ENCODE measurements around the gene PUS1. TPM values are rescaled to one million over a fixed set of nuclear protein-coding genes. Genes with fewer than 3 reads are reported as not detected.

Gene PUS1
- total and polyA plus RNA-seq, 8 donors = 7.6 to 35.4 (median 14.7) TPM

DNA sequence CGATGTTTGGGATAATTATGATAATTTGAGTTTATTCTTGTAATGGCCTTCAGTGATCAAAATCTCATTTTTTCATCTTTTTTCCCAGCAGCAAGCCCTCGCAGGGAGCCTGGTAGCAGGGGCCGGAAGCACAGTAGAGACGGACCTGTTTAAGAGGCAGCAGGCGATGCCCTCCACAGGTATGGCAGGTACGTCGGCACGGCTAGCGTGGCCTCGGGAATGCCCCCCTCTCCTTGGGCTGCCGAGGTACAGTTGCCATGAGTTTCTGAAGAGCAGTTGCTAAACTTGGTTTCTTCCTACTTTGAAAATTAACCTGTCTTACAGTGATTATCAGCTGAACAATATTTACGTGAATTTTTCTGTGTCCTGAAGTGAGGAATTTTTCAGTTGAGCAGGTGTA is 50.5 kb downstream of the PUS1 start:
- Histone ChIP-seq H3K27ac (no peak overlapping the region), H3K4me3 (no peak overlapping the region), H3K36me3 (peaks cover 0 to 36% (median 3%) of the 10 kb centered on the region in 3 donors), H3K9me3 (no peaks in the 10 kb centered on the region), H3K4me1 (no peaks in the 10 kb centered on the region), H3K27me3 (no peaks in the 10 kb centered on the region)
- intact Hi-C loops (cut with DNase I) = no loop called here
- no peak for DNase-seq
- WGBS, 2 donors = 86 to 88% methylated on average over 12 of the region's 12 CpGs
- no peak for FAIRE-seq
- ATAC-seq = no peak
- TF ChIP-seq, protein P1, sequence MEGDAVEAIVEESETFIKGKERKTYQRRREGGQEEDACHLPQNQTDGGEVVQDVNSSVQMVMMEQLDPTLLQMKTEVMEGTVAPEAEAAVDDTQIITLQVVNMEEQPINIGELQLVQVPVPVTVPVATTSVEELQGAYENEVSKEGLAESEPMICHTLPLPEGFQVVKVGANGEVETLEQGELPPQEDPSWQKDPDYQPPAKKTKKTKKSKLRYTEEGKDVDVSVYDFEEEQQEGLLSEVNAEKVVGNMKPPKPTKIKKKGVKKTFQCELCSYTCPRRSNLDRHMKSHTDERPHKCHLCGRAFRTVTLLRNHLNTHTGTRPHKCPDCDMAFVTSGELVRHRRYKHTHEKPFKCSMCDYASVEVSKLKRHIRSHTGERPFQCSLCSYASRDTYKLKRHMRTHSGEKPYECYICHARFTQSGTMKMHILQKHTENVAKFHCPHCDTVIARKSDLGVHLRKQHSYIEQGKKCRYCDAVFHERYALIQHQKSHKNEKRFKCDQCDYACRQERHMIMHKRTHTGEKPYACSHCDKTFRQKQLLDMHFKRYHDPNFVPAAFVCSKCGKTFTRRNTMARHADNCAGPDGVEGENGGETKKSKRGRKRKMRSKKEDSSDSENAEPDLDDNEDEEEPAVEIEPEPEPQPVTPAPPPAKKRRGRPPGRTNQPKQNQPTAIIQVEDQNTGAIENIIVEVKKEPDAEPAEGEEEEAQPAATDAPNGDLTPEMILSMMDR (IDR thresholded peaks at IDR 0.05) = no peak

DNA sequence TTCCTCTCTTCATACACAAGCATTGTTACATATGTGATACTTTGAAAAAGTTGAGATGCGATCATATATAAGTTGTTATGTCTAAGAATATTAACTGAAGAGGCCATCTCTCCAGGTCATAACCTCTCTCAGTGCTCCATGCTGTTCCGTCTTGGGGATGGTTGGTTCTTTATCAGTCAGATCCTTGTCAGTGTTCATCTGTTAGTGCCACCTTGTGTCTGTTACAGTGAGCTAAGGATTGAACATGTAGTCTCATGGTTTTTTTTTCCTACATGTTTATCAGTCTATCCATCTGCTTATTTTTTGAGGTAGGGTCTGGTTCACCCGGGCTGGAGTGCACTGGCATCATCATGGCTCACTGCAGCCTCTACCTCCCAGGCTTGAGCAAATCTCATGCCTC is 51.2 kb downstream of the PUS1 start:
- Histone ChIP-seq H3K4me3 (no peak overlapping the region), H3K4me1 (no peaks in the 10 kb centered on the region), H3K36me3 (peaks cover 0 to 37% (median 3%) of the 10 kb centered on the region in 3 donors), H3K27me3 (no peaks in the 10 kb centered on the region), H3K9me3 (no peaks in the 10 kb centered on the region), H3K27ac (no peak overlapping the region)
- WGBS, 2 donors = 89 to 91% methylated on average over 3 of the region's 3 CpGs
- no peak for ATAC-seq
- intact Hi-C loops (cut with DNase I) = no loop called here
- TF ChIP-seq, protein P1 (IDR thresholded peaks at IDR 0.05) = no peak
- FAIRE-seq = no peak
- no peak for DNase-seq

DNA sequence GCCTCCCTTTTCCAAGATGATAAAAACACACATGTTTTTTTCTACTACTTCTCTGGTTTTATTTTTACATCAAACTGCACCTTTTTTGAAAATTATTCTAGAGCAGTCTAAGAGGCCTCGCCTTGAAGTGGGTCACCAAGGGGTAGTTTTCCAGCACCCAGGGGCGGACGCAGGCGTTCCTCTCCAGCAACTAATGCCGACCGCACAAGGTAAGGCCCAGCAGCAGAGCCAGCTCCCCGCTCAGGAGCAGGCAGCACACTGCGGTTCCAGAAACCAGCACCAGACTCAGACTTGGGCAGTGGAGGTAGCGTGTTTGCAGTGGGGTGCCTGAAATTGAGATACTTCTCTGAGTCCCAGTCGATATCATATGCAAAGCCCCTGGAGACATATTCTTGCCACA is 52.3 kb downstream of the PUS1 start:
- Histone ChIP-seq H3K4me1 (no peaks in the 10 kb centered on the region), H3K27me3 (no peaks in the 10 kb centered on the region), H3K27ac (no peak overlapping the region), H3K36me3 (peaks cover 0 to 46% (median 3%) of the 10 kb centered on the region in 3 donors), H3K9me3 (no peaks in the 10 kb centered on the region), H3K4me3 (no peak overlapping the region)
- no peak for DNase-seq
- intact Hi-C loops (cut with DNase I) = no loop called here
- TF ChIP-seq, protein P1 (IDR thresholded peaks at IDR 0.05) = no peak
- WGBS, 2 donors = 96 to 97% methylated on average over 10 of the region's 10 CpGs
- no peak for ATAC-seq
- no peak for FAIRE-seq

DNA sequence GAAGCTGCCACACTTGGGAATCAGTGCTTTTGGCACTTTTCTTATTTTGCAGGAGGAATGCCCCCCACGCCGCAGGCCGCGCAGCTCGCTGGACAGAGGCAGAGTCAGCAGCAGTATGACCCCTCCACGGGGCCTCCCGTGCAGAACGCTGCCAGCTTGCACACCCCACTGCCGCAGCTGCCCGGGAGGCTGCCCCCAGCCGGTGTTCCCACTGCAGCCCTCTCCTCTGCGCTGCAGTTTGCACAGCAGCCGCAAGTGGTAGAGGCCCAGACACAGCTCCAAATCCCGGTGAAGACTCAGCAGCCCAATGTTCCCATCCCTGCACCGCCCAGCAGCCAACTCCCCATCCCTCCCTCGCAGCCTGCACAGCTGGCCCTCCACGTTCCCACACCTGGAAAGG is 53.0 kb downstream of the PUS1 start:
- H3K27me3 ChIP-seq = no peaks in the 10 kb centered on the region
- intact Hi-C loops (cut with DNase I) = no loop called here
- H3K36me3 ChIP-seq = peaks cover 0 to 53% (median 9%) of the 10 kb centered on the region in 3 donors
- FAIRE-seq = no peak
- DNase-seq = no peak
- TF ChIP-seq, protein P1 (IDR thresholded peaks at IDR 0.05) = no peak
- no peak for ATAC-seq
- no peaks in the 10 kb centered on the region for H3K9me3 ChIP-seq
- H3K4me1 ChIP-seq = no peaks in the 10 kb centered on the region
- no peak overlapping the region for H3K4me3 ChIP-seq
- 92 to 93% methylated on average over 17 of the region's 17 CpGs for WGBS, 2 donors
- no peak overlapping the region for H3K27ac ChIP-seq

DNA sequence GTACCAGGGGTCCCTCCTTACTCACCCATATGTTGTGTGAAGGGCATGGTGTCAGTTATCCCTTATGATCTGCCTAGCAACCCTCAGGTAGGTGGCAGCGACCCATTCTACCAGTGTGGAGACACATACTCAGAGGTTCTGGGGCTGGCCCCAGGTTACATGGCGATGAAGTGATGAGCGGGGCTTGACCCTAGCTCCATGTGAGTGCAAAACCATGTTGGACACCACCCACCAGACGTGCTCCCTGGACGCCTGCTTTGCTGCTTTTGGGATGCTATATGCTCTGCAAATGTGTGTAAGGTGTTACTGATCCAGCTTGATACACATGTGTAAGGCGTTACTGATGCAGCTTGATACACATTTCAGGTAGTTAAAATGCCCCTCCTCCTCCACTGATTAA is 54.0 kb downstream of the PUS1 start:
- ATAC-seq (no peak), DNase-seq (no peak), FAIRE-seq (no peak)
- TF ChIP-seq, protein P1 (IDR thresholded peaks at IDR 0.05) = no peak
- no peaks in the 10 kb centered on the region for H3K4me1 ChIP-seq
- H3K4me3 ChIP-seq = no peak overlapping the region
- no peak overlapping the region for H3K27ac ChIP-seq
- no peaks in the 10 kb centered on the region for H3K27me3 ChIP-seq
- peaks cover 0 to 63% (median 11%) of the 10 kb centered on the region in 3 donors for H3K36me3 ChIP-seq
- intact Hi-C loops (cut with DNase I) = no loop called here
- H3K9me3 ChIP-seq = no peaks in the 10 kb centered on the region
- WGBS, 2 donors = 95% methylated on average over 6 of the region's 6 CpGs
